H1 (cell line): ENCODE results near the gene CRACDL. TPM values are rescaled to one million over a fixed set of nuclear protein-coding genes. Genes with fewer than 3 reads are reported as not detected.

Experiments used
- CHD2 ChIP-seq: IDR thresholded peaks from 2 replicates; pipeline ENCODE4 v1.6.1; 2012; ENCODE audit warnings: low read length, improper control_type of control experiment
- KDM5A ChIP-seq: fragments of 200-600 bp; IDR thresholded peaks from 2 replicates; pipeline ENCODE4 v1.7.1; 2012; ENCODE audit warnings: mild to moderate bottlenecking, low read length, inconsistent platforms, mixed read lengths
- NRF1 ChIP-seq: IDR thresholded peaks from 2 replicates; pipeline ENCODE4 v1.6.1; 2011; ENCODE audit warnings: mild to moderate bottlenecking, low read depth, low read length, improper control_type of control experiment
- POLR2AphosphoS5 ChIP-seq: IDR thresholded peaks from 2 replicates; pipeline ENCODE4 v1.6.1; 2011; ENCODE audit warnings: low read depth, low read length
- RAD21 ChIP-seq, 2 experiments: IDR thresholded peaks in 1 of 2; conservative IDR thresholded peaks in 1 of 2; 2 replicates each; pipeline ENCODE4 v1.6.1; 2011; ENCODE audit warnings: low read depth in 2 of 2, low read length in 2 of 2, improper control_type of control experiment in 1 of 2, inconsistent platforms in 1 of 2, mild to moderate bottlenecking in 1 of 2, moderate library complexity in 1 of 2
- TAF7 ChIP-seq: optimal IDR thresholded peaks from 2 replicates; pipeline ENCODE3; 2011; ENCODE audit warnings: low read depth, mild to moderate bottlenecking, inconsistent platforms, low read length, moderate library complexity, borderline replicate concordance
- polyA plus RNA-seq, 7 experiments: library from polyadenylated mRNA; depleted of rRNA in 3 of 7; stranded (reverse) in 5 of 7; unstranded in 2 of 7; fragments of >200 nt in 5 of 7; fragments of 200-250 nt in 2 of 7; gene quantifications; 1 replicate in 5 of 7; 2 replicates in 1 of 7; 4 replicates in 1 of 7; pipeline versions ENCODE4 v1.2.1 to v1.2.3, GENCODE V29; 2011 to 2013; ENCODE audit warnings: missing spikeins in 2 of 7, mixed read lengths in 2 of 7
- total RNA-seq: library from RNA; stranded (reverse); fragmentation: NEBNext Ultra II Directional; extraction: Animal tissue kit (Norgen Biotek cat#: 25700); gene quantifications from 2 replicates; pipeline ENCODE4 v1.2.1, GENCODE V29; 2021

Gene CRACDL
- total and polyA plus RNA-seq, 2 of the 8 experiments (the other 6 are each of a cell fraction or from before 2014, with no cell fraction given) = 0.07 to 0.38 TPM

DNA sequence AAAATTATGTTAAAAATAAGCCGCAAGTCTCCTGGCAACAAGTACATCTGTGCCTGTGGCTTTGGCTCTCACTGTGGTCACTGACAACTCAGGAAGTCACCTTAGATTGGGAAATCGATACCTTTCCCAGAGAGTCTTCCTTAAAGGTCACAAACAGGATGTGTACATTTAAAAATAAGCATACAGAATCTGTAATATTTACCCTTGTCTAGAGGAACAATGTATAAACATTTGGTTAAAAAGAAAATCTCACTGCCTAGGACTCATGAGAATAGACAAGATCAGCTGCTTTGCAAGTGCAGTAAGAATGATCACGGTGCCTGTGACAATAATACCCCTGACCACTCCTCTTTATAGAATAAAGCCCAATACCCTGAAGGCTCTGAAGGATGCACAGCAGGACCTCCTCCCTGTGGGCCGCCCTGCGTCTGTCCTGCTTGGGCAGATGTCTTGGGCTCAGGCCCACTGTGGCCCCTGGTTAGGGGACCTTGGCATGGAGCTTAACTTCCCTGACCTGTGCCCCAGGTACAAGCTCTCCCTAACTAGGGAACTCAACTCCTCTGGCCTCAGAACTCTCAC is 107.1 kb downstream of the CRACDL start (continued):
- TF ChIP-seq RAD21 (IDR thresholded peaks at IDR 0.05 in 1 of 2, conservative IDR thresholded peaks at IDR 0.05 in 1 of 2; ENCODE audit: low read depth in 2 of 2, low read length in 2 of 2) = no peak
- no peak for TF ChIP-seq TAF7
- no peak for TF ChIP-seq NRF1
- no peak for TF ChIP-seq KDM5A
- TF ChIP-seq POLR2AphosphoS5 = no peak
- TF ChIP-seq CHD2 = no peak
- TF ChIP-seq, all 59 proteins: peak for 0
